ENCODE data around the gene IKBKG.
"Not testable (repeated sequence)": the region's sequence is repeated elsewhere in the genome, so short reads cannot be mapped to it uniquely, and the experiment has no call there.

IKBKG gene

GRCh38 chrX:154607976-154608375 is 60.6 kb downstream of the IKBKG start:
- not testable (repeated sequence) for DNase-seq

GRCh38 chrX:154608823-154609222 is 61.4 kb downstream of the IKBKG start:
- DNase-seq: not testable (repeated sequence)

GRCh38 chrX:154611146-154611545 is 63.7 kb downstream of the IKBKG start:
- not testable (repeated sequence) for DNase-seq

- not testable (repeated sequence) for DNase-seq
Measured at GRCh38 chrX:154613586-154613985, 66.2 kb downstream of the IKBKG start.
